HG02852 (cell line): ENCODE data around the gene CLRN1.

Experiments used
- ATAC-seq: cut with Tn5 transposase; IDR thresholded peaks from one replicate; pipeline ENCODE4 v1.9.1; 2021; ENCODE audit warnings: mild to moderate bottlenecking, moderate library complexity; ENCODE audit not compliant: unreplicated experiment

Gene CLRN1

GRCh38 chr3:150925751-150926201 is 46.8 kb downstream of the CLRN1 start:
- peak; percentile 87 for ATAC-seq

DNA sequence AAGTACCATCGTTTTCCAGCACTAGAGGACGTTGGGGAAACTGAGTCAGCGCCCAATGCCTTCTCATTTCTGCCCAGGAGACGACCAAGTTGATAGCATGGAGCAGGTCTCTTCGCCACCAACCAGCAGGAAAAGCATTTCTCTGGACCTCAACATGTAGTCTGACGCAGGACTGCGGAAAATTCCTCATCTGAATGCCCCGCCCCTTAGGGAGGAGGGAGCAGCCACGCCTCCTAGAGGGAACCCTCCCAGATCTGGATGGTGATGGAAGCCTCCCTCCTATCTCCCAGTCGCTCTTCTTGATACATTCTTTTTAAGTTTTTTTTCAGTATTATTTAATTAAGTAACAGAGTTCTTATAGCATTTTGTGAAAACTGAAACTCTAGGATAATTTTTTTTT is 49.9 kb downstream of the CLRN1 start:
- ATAC-seq = no peak

DNA sequence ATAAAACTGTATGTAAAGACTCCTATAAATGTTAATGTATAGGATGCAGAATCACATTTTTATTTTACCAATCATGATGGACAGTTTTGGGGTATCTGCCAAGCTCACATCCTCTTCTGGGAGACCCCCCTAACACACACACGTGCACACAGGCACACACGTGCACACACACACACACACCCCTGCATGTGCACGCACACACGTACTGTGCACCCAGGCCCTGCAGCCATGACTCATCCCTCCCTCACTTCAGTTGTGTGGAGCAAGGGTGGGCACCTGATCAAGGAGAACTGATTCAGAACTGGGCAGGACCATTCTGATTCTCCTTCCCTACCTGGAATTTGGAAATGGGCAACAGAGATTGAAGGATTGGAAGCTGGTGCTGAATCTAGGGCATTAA is 51.3 kb downstream of the CLRN1 start:
- ATAC-seq = no peak

- ATAC-seq = no peak
These were observed 52.3 kb downstream of the CLRN1 start for GRCh38 chr3:150920236-150920635.

DNA sequence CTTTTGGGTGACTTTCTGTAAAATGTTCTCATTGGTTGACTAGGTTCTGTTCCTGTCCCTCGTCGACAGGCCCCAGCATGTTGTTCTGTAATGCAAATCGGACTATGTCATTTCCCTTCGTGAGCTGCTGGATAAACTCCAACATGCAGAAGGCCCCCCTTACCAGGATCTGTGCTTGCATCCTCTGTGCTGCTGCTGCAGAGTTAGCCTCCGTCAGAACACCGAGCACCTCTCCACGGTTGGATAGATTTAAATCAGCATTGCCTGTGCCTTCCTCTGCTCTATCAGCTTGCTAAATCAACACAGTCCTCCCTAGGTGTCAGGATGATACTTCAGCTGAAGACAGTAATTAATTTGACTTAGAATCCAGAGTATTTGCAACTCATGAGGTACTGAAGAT is 54.6 kb downstream of the CLRN1 start:
- ATAC-seq = no peak

- ATAC-seq = peak; percentile 30
These were observed 59.2 kb downstream of the CLRN1 start for GRCh38 chr3:150913133-150913922.

DNA sequence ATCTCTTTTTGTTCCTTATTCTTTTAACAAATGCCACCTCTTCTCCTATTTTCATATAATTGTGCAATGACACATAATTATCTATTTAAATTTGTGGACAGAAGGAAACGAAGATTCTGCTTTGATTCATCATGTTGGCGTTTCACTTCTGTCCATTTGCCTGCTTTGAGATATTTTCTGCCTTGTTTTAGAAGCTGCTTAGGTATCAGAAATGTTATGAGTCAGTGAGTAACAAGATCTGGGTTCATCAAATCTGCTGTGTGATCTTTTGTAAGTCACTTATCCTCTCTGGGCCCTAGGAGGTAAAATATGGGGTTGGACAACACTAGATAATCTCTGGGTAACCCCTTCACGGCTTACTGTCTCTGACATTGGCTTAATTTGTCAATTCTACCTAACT is 60.0 kb downstream of the CLRN1 start:
- ATAC-seq = peak; percentile 81

DNA sequence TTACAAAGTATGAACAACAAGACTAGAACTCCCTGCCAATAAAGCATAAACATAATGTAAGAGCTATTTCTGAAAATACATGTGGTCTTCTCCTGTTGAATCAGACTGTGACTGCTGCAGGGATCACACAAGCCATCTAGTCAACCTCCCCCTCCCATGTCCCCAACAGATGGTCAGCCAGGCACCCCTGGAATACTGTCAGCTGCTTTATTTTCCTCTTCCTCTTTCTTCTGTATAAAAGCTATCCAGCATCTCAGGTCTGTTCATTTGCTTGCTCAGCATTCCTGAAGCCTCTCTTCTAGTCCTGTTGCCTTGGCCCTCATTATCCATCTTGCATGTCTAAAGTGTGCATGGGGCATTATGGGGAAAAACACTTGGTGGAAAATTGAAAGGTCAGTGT is 60.8 kb downstream of the CLRN1 start:
- ATAC-seq = no peak

DNA sequence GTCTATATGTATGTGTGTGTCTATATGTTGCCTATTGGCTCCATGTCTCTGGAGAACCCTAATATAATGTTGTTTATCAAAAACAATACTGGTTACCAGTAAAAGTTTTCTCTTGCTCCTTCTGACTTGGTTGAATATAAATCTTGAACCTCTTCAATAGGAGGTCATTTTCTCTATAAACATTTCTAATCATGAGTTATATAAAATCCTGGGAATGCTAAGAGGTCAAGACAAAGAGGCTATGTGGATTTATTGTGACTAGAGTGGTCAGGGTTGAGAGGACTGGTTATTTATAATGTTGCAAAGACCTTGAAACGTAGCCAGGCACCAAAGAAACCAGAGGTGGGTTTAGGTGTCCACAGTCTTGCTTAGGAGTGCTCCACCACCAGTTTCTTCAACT is 66.1 kb downstream of the CLRN1 start:
- no peak for ATAC-seq

GRCh38 chr3:150905746-150906145 is 66.8 kb downstream of the CLRN1 start:
- ATAC-seq = no peak

- ATAC-seq = no peak
These were observed 67.2 kb downstream of the CLRN1 start, which contains the start of gene MINDY4B for GRCh38 chr3:150905339-150905738. MINDY4B (minus strand) TSS chr3:150905439; CDS start chr3:150905439, 0 bp downstream.

DNA sequence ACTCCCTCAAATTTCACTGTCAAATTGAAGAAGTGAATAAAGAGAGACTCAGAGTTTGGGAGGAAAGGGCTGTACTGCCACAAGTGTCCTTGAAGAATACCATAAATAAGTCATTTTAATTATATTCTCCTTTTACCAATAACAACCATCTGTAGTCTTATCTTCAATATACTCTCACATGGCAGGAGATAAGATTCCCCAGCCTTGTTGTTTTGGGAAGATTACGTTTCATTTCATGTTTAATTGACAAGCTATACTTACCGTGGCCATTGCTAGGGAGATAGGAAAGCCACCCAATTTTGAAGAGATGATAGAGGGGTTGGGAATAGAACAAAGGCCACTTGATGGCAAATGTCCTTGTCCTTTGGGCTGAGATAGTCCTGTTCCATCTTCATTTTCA is 69.5 kb downstream of the CLRN1 start:
- no peak for ATAC-seq

- ATAC-seq = no peak
These were observed 70.7 kb downstream of the CLRN1 start for GRCh38 chr3:150901793-150902192.

DNA sequence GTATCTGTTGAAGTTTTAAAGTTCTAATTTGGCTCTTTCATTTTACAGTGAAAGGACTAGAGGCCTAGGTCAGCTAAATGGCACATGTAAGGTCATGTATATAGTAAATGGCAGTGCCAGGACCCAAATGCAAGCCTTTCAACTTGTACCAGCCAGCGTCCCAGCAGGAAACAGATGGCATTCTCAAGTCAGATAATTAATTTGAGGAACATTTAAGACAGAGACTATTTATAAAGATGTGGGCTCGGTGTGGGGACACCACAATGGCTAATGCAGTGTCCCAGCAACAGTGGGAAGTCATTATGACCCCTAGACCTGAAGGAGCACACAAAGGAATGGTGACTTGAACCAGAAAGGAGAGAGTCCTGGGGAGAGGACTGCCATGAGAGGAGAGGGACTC is 73.4 kb downstream of the CLRN1 start:
- ATAC-seq = no peak

DNA sequence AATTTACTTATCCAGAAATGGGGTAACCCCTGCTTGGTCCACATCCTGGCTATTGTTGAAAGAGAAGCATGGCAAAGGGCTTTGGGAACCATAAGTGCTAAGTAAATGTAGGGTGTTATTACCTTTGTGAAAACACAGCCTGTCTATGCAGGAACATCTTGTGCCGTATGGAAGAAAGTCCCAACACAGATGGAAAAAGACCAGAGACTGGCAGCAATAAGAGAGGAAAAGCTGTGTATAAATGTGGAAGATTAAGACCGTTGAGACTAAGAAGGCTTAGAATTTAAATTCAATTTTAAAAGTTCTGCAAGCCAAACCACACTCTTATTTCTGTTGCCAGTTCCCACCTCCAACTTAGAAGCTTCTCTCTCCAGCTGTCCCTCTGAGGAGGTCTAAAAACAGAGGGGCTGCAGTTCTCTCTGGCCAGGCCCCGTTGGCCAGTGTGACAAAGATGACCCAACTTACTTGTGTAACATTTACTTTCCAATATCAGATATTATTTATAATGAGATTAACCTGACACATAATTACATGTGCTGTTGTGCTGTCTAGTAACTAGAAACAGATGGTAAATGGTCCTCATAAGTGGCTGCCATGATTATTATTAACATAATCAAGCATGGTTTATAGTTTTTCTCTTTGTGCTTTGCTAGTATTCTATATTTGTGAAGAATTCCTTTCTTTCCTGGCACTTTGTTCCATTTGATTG is 74.3 kb downstream of the CLRN1 start:
- no peak for ATAC-seq

DNA sequence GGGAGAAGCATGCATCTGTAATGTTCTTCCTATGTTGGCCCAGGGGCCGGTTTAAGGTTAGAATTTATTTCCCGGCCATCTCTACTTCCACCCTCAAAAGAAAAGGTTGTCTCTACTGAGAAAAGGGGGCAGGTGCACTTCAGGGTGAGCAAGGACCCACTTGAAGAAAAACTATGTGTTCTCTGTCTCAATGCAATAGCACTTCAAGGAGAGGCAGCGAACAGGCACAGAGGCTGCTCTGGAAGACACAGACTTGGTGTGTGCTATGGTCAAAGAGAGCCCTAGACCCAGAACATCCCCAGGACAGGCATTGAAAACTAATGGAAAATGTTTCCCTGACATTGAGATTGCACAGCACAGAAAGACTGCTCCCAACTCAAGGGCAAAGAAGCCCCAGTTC is 74.9 kb downstream of the CLRN1 start:
- no peak for ATAC-seq

GRCh38 chr3:150890831-150891230 is 81.7 kb downstream of the CLRN1 start:
- no peak for ATAC-seq

DNA sequence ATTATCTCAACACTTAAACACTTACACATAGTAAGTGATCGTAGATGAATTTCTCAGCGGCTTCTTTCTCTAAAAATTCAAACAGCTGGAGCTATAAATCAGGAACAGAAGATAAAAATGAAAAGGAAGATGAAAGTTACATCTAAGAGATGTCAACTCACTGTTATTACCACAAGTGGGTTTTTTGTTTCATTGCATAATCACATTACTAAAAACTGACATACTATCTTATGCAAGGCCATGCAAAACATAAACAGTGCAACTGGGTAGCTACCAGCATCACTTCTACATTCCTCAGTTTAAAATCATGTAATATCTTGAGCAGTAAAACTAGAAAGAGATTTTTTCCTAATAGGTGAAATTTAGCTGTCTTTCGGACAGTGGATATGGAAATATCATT is 82.2 kb downstream of the CLRN1 start:
- no peak for ATAC-seq

- no peak for ATAC-seq
These were observed 83.4 kb downstream of the CLRN1 start for GRCh38 chr3:150889106-150889505.

DNA sequence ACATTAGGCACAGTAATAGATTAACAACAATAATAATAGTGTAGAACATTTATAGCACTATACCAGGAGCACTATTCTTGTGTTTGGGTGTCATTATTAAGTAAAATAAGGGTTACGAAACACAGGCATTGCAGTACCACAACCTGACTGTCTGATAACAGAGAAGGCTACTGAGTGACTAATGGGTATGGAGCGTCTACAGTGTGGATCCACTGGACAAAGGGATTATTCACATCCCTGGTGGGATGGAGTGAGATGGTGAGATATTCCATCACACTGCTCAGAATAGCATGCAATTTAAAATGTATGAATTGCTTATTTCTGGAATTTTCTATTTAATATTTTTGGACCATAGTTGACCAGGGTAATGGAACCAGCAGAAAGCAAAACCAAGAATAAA is 85.5 kb downstream of the CLRN1 start:
- ATAC-seq = no peak

DNA sequence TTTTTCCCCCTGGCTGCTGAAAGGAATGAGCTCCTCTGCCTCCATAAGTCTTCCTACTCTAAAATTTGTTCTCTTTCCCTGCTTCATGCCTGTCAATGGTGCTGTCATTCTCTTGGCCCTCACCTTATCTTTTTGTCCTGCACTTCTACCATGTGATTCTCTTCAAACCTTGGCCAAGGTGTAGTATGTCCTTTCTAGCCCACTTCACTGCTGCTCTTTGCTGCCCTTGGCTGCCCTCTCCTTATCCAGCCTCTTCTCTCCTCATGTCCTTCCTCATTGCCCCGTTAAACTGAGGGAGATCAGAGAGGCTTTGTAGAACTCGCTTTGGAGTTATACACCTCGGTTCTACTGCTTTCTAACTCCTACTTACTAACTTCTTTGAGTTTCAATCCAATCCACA is 87.0 kb downstream of the CLRN1 start:
- ATAC-seq = no peak

GRCh38 chr3:150878996-150879575 is 93.4 kb downstream of the CLRN1 start:
- no peak for ATAC-seq
